ENCODE results near the gene RSRC2. TPM values are rescaled to one million over a fixed set of nuclear protein-coding genes. Genes with fewer than 3 reads are reported as not detected.

Gene RSRC2
- total RNA-seq, 1 donor from 2014 or later, result 126 TPM

GRCh38 chr12:122538496-122538895 lies 11.8 kb upstream of the RSRC2 start:
- ATAC-seq (ENCODE audit: low read depth) (no peak), DNase-seq (no peak)
- H3K4me3 Mint-ChIP-seq, result no peak overlapping the region
- ChIA-PET POLR2A (interaction anchor here (1.4 kb wide), 1 partner anchor 12 kb away, joined by 5 read pairs; the partner anchor contains the start of genes KNTC1 and RSRC2), CTCF (no interaction called here)
- H3K27me3 Mint-ChIP-seq, result no peaks in the 10 kb centered on the region
- H3K36me3 Mint-ChIP-seq (ENCODE audit: low read depth), result peaks cover 38% of the 10 kb centered on the region
- no peak for TF ChIP-seq CTCF (IDR thresholded peaks at IDR 0.05)
- H3K9me3 Mint-ChIP-seq, result no peaks in the 10 kb centered on the region
- peaks cover 2% of the 10 kb centered on the region for H3K4me1 Mint-ChIP-seq
- intact Hi-C loops (cut with micrococcal nuclease), result no loop called here
- no peak overlapping the region for H3K27ac Mint-ChIP-seq

GRCh38 chr12:122537021-122537420 lies 10.3 kb upstream of the RSRC2 start:
- Mint-ChIP-seq H3K27me3 (no peaks in the 10 kb centered on the region), H3K36me3 (ENCODE audit: low read depth) (peaks cover 30% of the 10 kb centered on the region), H3K27ac (no peak overlapping the region), H3K4me1 (peaks cover 2% of the 10 kb centered on the region), H3K4me3 (no peak overlapping the region), H3K9me3 (no peaks in the 10 kb centered on the region)
- no peak for TF ChIP-seq CTCF (IDR thresholded peaks at IDR 0.05)
- intact Hi-C loops (cut with micrococcal nuclease), result no loop called here
- no peak for DNase-seq
- POLR2A ChIA-PET, result no interaction called here
- ATAC-seq (ENCODE audit: low read depth), result no peak
- CTCF ChIA-PET, result no interaction called here

- no peak overlapping the region for H3K4me3 Mint-ChIP-seq
- H3K4me1 Mint-ChIP-seq, result peaks cover 8% of the 10 kb centered on the region
- no peak for TF ChIP-seq CTCF (IDR thresholded peaks at IDR 0.05)
- no peak overlapping the region for H3K27ac Mint-ChIP-seq
- DNase-seq (no peak), ATAC-seq (ENCODE audit: low read depth) (no peak)
- ChIA-PET POLR2A (no interaction called here), CTCF (no interaction called here)
- H3K27me3 Mint-ChIP-seq, result no peaks in the 10 kb centered on the region
- no peaks in the 10 kb centered on the region for H3K9me3 Mint-ChIP-seq
- H3K36me3 Mint-ChIP-seq (ENCODE audit: low read depth), result peaks cover 28% of the 10 kb centered on the region
- intact Hi-C loops (cut with micrococcal nuclease), result no loop called here
These were observed 7.1 kb upstream of the RSRC2 start for GRCh38 chr12:122533856-122534255.

GRCh38 chr12:122528992-122529391 lies 2.3 kb upstream of the RSRC2 start:
- Mint-ChIP-seq H3K36me3 (ENCODE audit: low read depth) (peaks cover 23% of the 10 kb centered on the region), H3K27me3 (no peaks in the 10 kb centered on the region), H3K4me1 (peaks cover 24% of the 10 kb centered on the region), H3K4me3 (peak overlapping the region; percentile 19), H3K9me3 (no peaks in the 10 kb centered on the region), H3K27ac (peak overlapping the region; percentile 46)
- intact Hi-C loops (cut with micrococcal nuclease), result loop anchor here (10.0 kb wide), 1 partner anchor 706 kb away; the partner anchor contains the start of genes MPHOSPH9 and MTRFR
- CTCF ChIA-PET, result no interaction called here
- POLR2A ChIA-PET, result interaction anchor here (1.0 to 2.6 kb wide), 4 partner anchors 13 to 30 kb away, joined by 3 to 13 read pairs (median 4); partner anchors contain the start of gene ZCCHC8
- TF ChIP-seq CTCF (IDR thresholded peaks at IDR 0.05), result no peak
- DNase-seq (no peak), ATAC-seq (ENCODE audit: low read depth) (no peak)

- POLR2A ChIA-PET, result interaction anchor here (1.0 to 2.6 kb wide), 4 partner anchors 13 to 30 kb away, joined by 3 to 13 read pairs (median 4); partner anchors contain the start of gene ZCCHC8
- ATAC-seq (ENCODE audit: low read depth), result no peak
These were observed 1.8 kb upstream of the RSRC2 start for GRCh38 chr12:122528582-122528981.

More at GRCh38 chr12:122528582-122528981, 1.8 kb upstream of the RSRC2 start:
- H3K4me3 Mint-ChIP-seq, result peak overlapping the region; percentile 19
- intact Hi-C loops (cut with micrococcal nuclease), result loop anchor here (10.0 kb wide), 1 partner anchor 706 kb away; the partner anchor contains the start of genes MPHOSPH9 and MTRFR
- H3K27ac Mint-ChIP-seq, result peak overlapping the region; percentile 46
- peaks cover 28% of the 10 kb centered on the region for H3K4me1 Mint-ChIP-seq
- no peaks in the 10 kb centered on the region for H3K9me3 Mint-ChIP-seq
- no peak for DNase-seq
- no peak for TF ChIP-seq CTCF (IDR thresholded peaks at IDR 0.05)
- H3K27me3 Mint-ChIP-seq, result no peaks in the 10 kb centered on the region
- CTCF ChIA-PET, result no interaction called here
- H3K36me3 Mint-ChIP-seq (ENCODE audit: low read depth), result peaks cover 27% of the 10 kb centered on the region

Measured in activated B cell treated with CpG ODN at 0.5 μM for 24 hours (primary cell).